AG09309 (cell line): Measurements from ENCODE around the gene OAS3.

Experiments
- DNase-seq: peaks from one replicate; pipeline ENCODE4 v3.0.0-alpha.2; 2010; ENCODE audit warnings: low read depth
- H3K4me3 ChIP-seq: 2 replicates; pipeline ENCODE4 v1.5.1; 2011; ENCODE audit warnings: mild to moderate bottlenecking, low read depth, low read length, moderate library complexity; ENCODE audit not compliant: control insufficient read depth
- CTCF ChIP-seq: IDR thresholded peaks from 2 replicates; pipeline ENCODE4 v1.5.1; 2011; ENCODE audit warnings: mild to moderate bottlenecking, low read depth, low read length, inconsistent platforms; ENCODE audit not compliant: insufficient read depth, control insufficient read depth; ENCODE audit errors: missing control alignments

Gene OAS3

DNA sequence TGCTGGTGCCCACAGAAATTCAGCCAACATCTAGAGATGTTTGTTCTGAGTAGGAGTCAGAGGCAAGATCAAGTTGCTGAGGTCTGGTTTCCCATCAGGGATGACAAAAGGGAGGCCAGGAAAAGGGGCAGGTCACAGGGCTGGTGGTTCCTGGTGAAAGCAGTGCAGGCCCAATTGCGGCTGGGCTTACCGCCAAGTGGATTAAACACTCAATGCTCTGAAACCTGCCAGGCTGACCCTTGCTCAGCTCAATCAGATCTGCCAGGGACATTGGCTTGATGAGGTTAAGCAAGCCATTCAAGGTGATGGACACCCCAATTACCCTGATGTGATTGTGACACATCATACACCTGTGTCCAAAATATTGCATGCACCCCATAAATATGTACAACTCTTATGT is 37.0 kb upstream of the OAS3 start:
- DNase-seq: no peak
- TF ChIP-seq CTCF: no peak
- H3K4me3 ChIP-seq: no peak overlapping the region

GRCh38 chr12:112904571-112904970 is 33.7 kb upstream of the OAS3 start:
- no peak for TF ChIP-seq CTCF

GRCh38 chr12:112905451-112906089 is 32.7 kb upstream of the OAS3 start:
- no peak overlapping the region for H3K4me3 ChIP-seq
- no peak for DNase-seq
- TF ChIP-seq CTCF: no peak

More at GRCh38 chr12:112904571-112904970, 33.7 kb upstream of the OAS3 start:
- DNase-seq: no peak
- no peak overlapping the region for H3K4me3 ChIP-seq

GRCh38 chr12:112906712-112907414 is 31.4 kb upstream of the OAS3 start, which contains the start of gene OAS1:
OAS1 (plus strand) TSS chr12:112906962; CDS start chr12:112907040, 78 bp downstream.
- no peak for DNase-seq
- TF ChIP-seq CTCF: no peak
- peak within 1 kb of the TSS; percentile 28 for H3K4me3 ChIP-seq

GRCh38 chr12:112907415-112908157 is 30.7 kb upstream of the OAS3 start:
- no peak overlapping the region for H3K4me3 ChIP-seq
- no peak for TF ChIP-seq CTCF
- DNase-seq: no peak

GRCh38 chr12:112908548-112908947 is 29.7 kb upstream of the OAS3 start:
- no peak for DNase-seq
- no peak overlapping the region for H3K4me3 ChIP-seq

More at GRCh38 chr12:112908548-112908947, 29.7 kb upstream of the OAS3 start:
- TF ChIP-seq CTCF: no peak
